Measurements from ENCODE around the gene CMSS1.
A peak's percentile ranks its signal among the peaks of the same experiment; 100 is the strongest.

CMSS1 gene

DNA sequence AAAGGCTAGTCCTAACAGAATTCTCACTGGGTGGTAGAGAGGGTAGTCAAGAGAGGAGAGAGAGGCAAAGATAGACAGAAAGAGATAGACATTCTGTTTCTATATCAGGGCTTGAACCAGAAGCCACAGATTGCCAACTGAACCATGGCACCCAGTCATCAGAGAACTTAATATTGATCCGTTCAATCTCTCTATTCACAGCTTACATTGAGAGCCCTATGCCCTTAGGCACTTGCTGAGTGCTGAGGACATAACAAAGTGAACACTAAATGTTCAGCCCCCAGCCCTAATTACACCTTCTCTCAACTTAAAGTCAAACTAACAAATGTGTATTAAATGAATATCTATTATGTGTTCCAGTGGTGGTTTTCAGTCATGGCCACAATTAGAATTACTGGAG is 172.5 kb downstream of the CMSS1 start:
- no peak for DNase-seq (ENCODE audit: low read depth, low spot score)

DNA sequence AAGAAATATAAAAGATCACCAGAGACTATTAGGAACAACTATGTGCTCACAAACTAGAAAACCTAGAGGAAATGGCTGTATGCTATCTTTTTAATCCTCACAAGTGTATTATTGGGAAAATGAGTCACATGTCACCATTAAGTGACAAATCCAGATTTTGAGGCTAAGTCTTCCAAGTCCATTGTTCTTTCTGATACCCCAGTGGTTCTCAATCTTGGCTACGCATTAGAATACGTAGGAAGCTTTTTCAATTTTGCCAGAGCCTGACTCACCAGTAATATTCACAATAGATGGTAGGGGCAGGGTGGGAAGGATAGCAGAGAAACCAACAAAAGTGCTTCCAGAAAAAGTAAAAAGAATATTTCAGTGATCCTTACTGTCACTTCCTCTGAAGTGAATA is 179.6 kb downstream of the CMSS1 start:
- no peak for DNase-seq (ENCODE audit: low read depth, low spot score)

DNA sequence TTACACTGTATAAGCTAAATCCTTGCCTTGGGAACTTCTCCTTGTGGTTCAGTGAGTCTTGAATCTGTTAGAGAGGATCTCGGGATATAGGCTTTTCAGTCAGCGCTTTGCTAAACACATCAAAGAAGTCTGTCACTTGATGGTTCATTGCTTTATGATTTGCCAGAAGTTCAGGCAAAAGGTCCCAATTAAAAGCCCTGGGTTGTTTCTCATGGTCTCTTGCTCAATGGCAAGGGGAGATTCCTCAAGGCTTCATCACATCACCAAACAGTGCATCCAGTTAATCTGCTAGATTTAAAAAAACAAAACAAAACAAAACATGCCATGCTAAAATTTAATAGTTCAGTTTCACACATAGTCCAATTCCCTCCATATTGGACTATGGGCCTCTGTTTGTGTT is 181.9 kb downstream of the CMSS1 start:
- no peak for DNase-seq (ENCODE audit: low read depth, low spot score)

DNA sequence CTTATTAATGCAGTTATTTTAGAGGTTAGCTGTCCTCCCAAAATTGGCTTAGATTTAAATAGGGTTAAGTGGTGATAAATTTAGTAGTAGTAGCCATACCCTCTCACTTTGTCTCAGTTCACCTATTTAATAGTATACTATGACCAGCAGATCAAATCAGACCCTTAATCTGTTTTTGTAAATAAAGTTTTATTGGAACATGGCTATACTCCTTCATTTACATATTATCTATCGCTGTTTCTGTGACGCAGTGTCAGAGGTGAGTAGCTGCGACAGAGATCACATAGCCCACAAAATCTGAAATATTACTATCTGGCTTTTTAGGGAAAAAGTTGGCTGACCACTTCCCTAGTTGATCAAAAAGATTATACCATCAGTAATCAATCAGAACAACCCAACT is 183.4 kb downstream of the CMSS1 start:
- DNase-seq (ENCODE audit: low read depth, low spot score): no peak

DNA sequence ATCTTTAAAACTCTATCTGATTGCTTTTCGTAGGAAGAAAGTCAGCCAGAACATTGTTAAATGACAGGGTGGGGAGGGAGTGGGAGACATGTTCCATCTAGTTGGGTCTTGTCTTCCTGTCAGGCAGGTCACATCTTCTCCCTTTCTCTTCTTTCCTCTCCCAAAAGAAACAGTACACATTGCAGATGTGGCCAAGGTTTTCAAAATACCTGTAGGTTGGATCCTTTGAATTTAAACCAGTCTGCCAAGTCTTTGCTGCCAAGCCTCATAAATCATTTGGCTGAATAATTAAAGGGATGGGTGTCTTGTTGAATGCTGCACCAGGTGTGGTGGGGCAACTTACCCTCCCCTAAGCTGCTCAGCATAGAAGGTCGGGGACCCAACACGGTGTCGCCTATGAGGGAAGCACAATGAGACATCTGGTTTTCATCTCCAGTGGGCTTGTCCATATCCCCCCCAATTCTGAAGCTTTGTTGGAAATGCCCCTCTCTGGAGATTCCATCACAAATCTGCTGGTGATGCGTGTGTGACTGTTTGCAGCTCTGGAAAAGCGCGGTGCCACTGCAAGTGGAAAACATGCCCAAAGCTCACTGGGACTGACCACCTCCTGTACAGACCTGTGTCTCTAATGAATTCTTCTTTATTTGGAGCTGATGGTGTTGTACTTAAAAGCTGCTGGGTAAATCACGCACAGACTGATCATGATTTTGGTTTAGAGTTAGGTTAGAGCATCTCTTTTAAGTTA is 184.0 kb downstream of the CMSS1 start:
- DNase-seq (ENCODE audit: low read depth, low spot score): no peak

DNA sequence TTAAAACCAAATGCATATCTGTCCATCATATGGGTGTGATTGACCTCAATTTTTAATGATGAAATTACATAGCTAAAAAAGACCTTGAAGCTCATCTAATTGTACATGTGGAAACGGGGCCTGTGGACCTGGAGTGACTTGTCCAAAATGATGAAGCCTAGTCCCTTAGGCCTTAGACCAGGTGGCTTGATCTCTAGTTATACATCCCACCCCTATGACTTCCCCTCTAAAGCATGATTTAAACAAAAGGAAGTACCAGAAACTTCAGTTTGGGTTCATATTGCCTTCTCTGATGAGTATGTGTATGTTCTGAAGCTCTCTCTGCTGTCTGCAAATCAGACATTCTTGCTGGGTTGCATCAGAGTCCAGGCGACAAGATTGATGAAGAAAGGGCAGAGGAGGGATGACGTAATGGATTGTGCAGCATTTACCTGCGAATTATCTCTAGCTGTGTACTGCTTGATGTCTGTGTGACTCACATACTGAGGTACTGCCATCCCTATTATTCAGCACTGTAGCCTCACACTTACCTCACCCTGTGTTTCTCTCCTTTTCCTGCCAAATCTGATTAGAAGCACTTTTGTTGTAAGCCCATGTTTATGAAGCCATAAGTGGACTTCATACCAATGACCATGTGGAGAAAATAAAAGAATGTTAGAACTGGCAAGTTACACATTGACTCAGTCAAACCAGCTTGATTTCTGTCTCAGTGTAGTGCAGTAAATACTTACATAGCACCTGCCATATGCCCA is 185.1 kb downstream of the CMSS1 start:
- peak; percentile 23 for DNase-seq (ENCODE audit: low read depth, low spot score)

DNA sequence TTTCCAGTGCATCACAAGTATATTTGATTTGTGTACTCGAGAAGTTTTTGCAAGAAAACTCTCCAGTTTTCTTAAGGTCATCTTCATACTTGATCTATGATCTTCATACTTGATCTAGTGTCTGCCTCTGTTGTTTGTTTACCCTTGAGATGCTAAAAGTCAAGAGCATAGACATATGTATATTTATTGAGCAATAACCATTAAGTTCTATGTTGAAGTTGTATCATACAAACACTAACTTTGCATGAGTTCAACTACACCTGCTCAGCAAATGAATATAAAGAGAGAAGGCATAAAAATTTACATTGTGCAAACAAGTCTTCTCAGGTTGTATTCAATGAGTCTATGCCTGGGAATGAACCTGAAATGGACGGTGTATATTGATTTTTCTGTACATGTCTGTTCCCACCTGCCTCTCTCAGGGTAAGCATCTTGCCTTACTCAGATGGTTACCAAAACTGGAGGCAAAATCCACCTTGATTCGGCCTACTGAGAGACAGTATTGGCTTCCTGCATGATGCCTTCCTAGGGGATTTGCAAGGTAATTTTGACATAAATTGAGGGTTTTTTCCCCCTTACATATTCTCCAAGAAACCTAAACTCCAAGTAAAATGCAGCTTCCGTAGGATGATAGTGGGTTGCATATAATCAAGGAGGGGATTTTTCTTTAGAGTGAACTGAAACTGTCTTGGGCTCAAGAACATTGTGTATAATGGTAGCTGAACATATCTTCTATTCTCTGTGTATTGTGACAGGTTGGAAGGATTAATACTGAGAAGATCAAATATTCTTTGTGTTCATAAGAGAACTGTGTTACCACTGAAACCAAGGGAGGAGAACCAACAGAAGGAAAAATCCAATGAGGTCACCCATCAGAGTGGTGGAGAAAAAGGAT is 186.2 kb downstream of the CMSS1 start:
- no peak for DNase-seq (ENCODE audit: low read depth, low spot score)

DNA sequence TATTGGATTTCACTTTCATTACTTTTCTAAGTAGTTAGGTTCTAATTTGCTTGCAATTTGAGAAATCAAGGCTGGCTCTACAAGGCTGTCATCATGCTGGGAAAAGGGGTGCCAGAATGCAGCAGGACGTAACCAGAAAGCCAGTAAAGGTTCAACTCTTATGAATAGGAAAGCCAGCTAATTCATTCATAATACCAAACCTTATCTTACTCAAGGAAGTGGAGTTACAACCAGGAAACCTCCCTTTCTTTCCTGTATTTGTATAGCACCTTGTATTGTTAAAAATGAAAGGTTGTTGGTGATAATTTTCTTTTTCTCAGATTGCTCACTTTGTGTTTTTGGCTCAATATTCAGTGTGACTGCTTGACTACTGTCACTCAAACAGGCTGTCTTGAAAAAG is 187.3 kb downstream of the CMSS1 start:
- DNase-seq (ENCODE audit: low read depth, low spot score): no peak

DNA sequence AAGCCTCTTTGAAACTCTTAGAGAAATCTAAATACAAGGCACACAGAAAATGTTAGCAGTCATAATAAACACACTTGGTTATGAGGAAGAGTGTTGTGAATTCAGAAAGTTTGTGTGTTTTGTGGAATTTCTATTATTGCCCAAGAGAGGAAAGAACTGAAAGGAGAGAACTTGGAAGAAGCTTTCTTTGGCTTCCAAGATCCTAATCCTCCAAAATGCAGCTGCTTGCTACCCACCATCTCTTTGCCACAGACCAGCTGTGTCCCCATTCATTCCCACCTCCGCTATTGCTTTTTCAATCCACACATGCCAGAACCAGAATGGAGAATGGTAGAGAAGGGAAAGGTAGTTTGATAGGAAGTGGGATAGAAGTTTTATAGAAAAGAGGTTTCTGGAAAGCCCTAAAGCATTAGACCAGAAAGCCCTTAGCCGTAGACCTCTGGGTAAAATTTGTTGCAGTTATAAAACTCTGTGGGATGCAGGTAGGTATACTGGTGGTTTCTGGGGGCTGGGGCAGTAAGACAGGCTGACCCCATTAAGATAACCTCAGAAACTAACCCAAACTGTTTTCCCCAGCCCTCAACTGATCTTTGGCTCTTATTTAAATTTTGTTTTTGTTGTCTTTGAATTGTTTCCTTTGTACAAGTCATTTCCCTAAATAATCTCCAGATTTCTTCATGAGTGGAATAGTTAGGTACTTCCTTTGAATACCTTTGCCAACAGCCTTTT is 188.2 kb downstream of the CMSS1 start:
- no peak for DNase-seq (ENCODE audit: low read depth, low spot score)

DNA sequence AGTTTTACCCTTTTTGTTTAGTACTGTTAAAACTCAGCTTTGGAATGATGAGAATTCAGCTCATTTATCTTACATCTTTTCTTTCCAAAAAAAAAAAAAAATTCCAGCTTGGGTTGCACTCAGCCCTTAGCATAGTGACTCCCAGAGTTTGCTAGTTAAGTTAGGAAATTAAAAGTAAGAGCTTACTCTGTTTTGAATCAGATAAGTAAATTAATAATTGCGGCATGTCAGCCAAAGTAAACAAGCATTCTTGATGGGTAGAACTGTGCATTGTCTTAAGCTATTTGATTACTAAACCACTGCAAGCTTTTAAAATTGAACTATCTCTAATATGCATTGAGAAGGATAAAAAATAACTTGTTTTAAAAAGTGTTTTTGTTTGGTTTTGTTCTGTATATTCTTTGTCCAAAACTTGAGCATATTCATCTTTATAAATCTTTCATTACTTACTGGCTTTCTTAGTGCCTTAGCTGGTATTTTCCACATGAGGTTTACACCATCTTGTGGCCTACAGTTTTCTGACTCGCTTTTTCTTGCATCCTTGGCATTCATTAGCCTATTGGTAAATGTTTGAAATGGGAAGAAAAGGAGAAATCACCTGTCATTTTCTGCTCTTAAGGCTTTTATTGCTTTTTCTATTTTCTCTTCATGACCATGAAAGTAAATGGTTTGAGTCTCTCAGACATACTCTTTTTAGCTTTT is 189.1 kb downstream of the CMSS1 start:
- DNase-seq (ENCODE audit: low read depth, low spot score): no peak

DNA sequence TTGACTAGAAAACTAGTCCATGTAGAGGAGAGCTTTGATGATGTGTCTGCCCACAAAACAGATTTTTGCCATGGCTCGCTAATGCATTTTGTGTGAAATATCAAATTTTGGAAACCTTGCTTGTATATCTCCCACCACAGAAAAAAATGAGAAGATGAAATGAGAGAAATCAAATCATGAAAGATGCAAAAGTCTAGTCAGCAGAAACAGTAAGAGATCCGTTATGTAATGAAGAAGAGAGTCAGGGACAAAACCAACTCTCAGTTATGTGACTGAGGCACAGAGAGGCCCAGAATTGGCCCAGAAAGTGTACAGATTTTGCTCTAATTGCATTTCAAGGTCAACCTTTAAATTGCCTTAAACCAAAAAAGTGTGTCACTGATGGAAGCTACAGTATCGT is 189.7 kb downstream of the CMSS1 start:
- no peak for DNase-seq (ENCODE audit: low read depth, low spot score)

DNA sequence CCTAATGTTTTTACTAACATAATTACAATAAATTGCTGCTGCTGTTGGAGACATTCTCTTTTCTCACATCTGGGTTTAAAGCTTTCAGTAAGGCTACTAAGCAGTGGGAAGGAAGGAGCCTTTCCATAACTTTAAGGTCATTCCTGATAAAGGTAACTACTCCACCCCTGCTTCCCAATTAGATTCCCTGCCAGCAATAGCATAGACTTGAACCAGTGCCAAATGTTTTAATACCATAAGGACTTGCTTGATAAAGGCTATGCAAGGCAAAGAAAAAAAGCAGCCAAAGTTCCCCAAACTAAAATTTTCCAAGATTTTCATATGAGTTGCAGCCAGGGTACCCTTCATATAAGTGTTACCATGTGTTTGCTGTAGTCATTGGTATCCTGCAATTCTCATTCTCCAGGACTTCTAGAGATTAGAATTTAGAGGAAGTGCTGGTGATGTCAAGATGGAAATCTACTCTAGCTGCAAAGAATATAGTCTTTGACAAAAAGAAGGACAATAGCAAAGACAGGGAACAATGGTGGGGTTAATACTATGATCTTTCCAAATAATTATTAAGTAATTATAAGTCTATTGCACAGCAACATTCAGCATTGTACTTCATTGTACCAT is 190.5 kb downstream of the CMSS1 start:
- DNase-seq (ENCODE audit: low read depth, low spot score): no peak

DNA sequence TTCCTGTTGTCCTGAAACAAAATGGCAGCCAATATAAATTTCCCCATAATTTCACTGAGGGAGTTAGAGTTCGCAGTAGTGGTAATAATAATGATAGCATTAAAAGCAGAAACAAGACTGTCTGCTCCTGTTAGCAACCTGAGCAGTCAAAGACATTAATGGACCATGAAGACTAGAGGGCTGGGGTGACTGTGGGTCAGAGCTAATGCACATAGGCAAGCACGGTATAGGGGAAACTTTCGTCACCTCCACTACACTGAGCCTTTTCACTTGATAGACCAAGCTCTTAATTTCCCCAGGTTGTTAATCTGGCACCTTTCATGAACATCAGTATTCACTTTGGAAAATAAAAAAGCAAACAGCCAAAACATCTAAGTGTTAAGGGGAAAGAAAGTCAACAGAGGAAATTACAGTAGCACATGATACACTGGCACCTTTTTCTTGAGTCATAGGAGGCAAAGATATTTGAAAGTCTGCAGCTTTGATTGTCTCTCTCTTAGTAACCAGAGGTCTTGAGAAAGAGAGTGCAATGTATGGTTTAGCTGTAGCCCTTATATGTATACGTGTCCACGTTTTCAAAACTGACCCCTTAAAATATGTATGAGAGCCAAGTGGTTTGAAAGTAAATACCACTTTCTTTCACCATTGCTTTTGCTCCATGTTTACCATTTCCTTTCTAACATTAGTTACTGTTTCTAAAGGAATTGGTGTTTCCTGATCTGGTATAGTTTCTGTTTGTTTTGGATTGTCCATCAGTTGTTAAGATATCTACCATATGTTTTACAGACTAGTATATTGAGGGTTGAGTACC is 191.8 kb downstream of the CMSS1 start:
- no peak for DNase-seq (ENCODE audit: low read depth, low spot score)

DNA sequence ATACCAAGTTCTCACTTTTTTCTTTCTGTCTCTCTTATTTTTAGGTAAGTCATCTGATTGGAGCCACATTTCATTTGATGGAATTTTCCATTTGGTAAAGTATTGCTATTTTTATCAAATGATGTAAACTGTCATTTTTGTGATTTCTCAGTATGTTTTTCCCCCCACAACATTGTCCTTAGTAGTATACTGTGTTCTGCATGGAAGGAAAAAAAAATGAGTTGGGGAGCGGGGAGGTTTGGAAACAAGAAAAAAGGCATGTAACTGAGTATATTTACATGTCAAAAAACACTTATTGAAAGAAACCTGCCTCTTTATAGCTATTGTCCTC is 192.4 kb downstream of the CMSS1 start:
- no peak for DNase-seq (ENCODE audit: low read depth, low spot score)

DNA sequence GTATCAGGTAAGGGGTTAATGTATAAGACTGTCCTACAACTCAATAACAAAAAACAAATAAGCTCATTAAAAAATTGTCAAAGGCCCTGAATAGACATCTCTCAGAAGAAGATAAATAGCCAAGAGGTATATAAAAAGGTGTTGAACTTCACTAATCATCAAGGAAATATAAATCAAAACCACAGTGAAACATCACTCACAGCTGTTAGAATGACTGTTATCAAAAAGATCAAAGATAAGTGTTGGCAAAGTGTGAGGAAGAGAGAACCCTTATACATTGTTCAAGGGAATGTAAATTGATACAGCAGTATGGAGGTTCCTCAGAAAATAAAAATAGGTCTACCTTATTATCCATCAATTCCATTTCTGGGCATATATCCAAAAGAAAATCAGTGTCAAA is 201.1 kb downstream of the CMSS1 start:
- DNase-seq (ENCODE audit: low read depth, low spot score): no peak

DNA sequence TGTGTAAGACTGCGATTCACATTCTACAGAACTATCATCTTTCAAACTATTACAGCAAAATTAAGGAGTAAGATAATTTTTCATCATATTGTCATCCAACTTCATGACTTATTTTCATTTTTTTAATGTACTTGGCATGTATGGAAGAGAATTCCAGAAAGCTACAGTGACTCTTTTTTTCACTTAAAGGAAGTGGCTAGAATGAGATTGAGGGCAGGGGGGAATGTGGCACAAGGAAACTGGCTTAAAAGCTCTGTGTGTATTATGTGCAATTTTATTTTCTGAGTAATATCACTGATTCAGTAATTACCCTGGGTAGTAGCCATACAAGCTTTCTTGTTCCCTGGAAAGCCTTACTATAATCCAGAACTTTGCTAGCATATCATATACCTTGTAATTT is 202.1 kb downstream of the CMSS1 start:
- DNase-seq (ENCODE audit: low read depth, low spot score): no peak

DNA sequence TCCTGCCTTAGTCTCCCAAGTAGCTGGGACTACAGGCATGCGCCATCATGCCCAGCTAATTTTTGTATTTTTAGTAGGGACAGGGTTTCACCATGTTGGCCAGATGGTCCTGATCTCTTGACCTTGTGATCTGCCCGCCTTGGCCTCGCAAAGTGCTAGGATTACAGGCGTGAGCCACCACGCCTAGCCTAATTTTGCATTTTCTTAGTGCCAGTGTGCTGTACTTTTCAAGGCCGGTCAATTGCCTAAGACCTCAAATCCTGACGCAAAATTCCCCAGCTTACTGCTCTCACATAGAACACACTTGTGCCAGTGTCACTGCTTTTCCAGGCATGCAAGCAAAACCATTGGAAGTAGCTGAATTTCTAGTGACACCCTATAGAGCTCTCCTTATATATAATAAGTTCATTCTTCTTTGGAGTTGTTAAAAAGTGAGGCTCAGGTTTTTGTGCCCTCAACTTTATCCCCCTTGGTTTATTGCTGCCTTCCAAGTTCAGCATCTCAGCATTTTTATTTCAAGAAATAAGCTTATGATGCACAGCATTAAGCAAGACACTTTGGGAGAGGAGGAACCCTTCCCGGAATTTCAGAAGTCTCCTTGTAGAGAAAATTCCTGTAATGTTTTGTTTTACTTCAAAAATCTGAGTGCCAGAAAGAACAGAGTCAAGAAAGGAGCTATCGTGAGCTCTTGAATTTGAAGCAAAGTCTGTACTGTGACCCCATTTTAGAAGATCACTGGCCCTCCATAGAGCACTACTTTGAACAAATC is 203.4 kb downstream of the CMSS1 start:
- no peak for DNase-seq (ENCODE audit: low read depth, low spot score)

DNA sequence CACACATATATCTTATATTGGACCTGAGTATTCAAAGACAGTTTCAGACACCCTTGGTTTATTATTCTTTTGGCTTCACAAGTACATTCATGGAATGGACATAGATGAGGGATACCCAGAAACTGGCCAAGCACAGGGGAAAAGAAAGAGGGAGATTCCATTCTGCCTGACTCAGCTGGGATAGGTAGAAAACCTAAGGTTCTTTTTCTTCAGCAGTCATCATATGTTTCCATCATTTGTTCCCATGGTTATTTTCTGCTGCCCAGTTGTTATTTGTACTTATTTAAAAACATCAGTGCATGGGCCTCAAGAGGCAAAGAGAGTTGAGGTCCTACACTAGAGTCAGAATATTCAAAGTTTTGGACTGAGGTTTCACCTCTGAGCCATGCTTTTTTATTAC is 204.8 kb downstream of the CMSS1 start:
- no peak for DNase-seq (ENCODE audit: low read depth, low spot score)

DNA sequence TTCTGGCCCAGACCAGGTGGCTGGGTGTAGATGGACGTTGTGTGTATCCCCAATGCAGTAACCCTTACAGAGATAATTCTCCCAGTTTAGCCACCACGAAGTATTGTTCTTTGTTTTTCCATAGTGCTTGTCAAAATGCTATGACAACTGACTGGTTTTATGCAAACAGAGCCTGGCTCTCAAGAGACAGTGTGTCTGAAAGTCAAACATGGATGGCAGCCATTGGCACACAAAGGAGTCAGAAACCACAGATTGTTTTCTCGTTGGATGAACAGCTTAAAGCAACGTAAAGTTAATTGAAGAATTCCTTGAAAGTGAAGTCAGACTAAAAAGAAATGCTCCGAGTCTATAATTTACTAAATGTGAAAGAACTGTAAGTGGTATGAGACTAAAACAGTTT is 205.5 kb downstream of the CMSS1 start:
- DNase-seq (ENCODE audit: low read depth, low spot score): no peak
